Measurements from ENCODE around the gene PLS1.

PLS1 gene

GRCh38 chr3:142636050-142636449, 39.9 kb downstream of the PLS1 start:
- DNase-seq (ENCODE audit: low read depth in 1 of 2, low spot score in 1 of 2) = no peak

- DNase-seq (ENCODE audit: low read depth in 1 of 2, low spot score in 1 of 2) = no peak
Measured at GRCh38 chr3:142636664-142637063, 40.5 kb downstream of the PLS1 start.

GRCh38 chr3:142638291-142638690, 42.1 kb downstream of the PLS1 start:
- no peak for DNase-seq (ENCODE audit: low read depth in 1 of 2, low spot score in 1 of 2)

- DNase-seq (ENCODE audit: low read depth in 1 of 2, low spot score in 1 of 2) = no peak
Measured at GRCh38 chr3:142641504-142641903, 45.3 kb downstream of the PLS1 start.

GRCh38 chr3:142642956-142643355, 46.8 kb downstream of the PLS1 start:
- DNase-seq (ENCODE audit: low read depth in 1 of 2, low spot score in 1 of 2) = no peak

- DNase-seq (ENCODE audit: low read depth in 1 of 2, low spot score in 1 of 2) = no peak
Measured at GRCh38 chr3:142644502-142644901, 48.3 kb downstream of the PLS1 start.

- DNase-seq (ENCODE audit: low read depth in 1 of 2, low spot score in 1 of 2) = no peak
Measured at GRCh38 chr3:142645236-142645793, 49.1 kb downstream of the PLS1 start.

GRCh38 chr3:142646020-142646785, 50.0 kb downstream of the PLS1 start:
- no peak for DNase-seq (ENCODE audit: low read depth in 1 of 2, low spot score in 1 of 2)

GRCh38 chr3:142647856-142648255, 51.7 kb downstream of the PLS1 start:
- no peak for DNase-seq (ENCODE audit: low read depth in 1 of 2, low spot score in 1 of 2)

- DNase-seq (ENCODE audit: low read depth in 1 of 2, low spot score in 1 of 2) = no peak
Measured at GRCh38 chr3:142648950-142649349, 52.8 kb downstream of the PLS1 start.

GRCh38 chr3:142650001-142650693, 54.0 kb downstream of the PLS1 start:
- no peak for DNase-seq (ENCODE audit: low read depth in 1 of 2, low spot score in 1 of 2)

- no peak for DNase-seq (ENCODE audit: low read depth in 1 of 2, low spot score in 1 of 2)
Measured at GRCh38 chr3:142651711-142652110, 55.5 kb downstream of the PLS1 start.

- DNase-seq (ENCODE audit: low read depth in 1 of 2, low spot score in 1 of 2) = no peak
Measured at GRCh38 chr3:142652826-142653292, 56.7 kb downstream of the PLS1 start.

- DNase-seq (ENCODE audit: low read depth in 1 of 2, low spot score in 1 of 2) = no peak
Measured at GRCh38 chr3:142656575-142656974, 60.4 kb downstream of the PLS1 start.

- no peak for DNase-seq (ENCODE audit: low read depth in 1 of 2, low spot score in 1 of 2)
Measured at GRCh38 chr3:142657033-142657432, 60.8 kb downstream of the PLS1 start.

- DNase-seq (ENCODE audit: low read depth in 1 of 2, low spot score in 1 of 2) = no peak
Measured at GRCh38 chr3:142660383-142660782, 64.2 kb downstream of the PLS1 start.

GRCh38 chr3:142660893-142661292, 64.7 kb downstream of the PLS1 start:
- DNase-seq (ENCODE audit: low read depth in 1 of 2, low spot score in 1 of 2) = no peak

GRCh38 chr3:142663865-142664264, 67.7 kb downstream of the PLS1 start:
- DNase-seq (ENCODE audit: low read depth in 1 of 2, low spot score in 1 of 2) = no peak

- DNase-seq (ENCODE audit: low read depth in 1 of 2, low spot score in 1 of 2) = no peak
Measured at GRCh38 chr3:142664311-142664710, 68.1 kb downstream of the PLS1 start.

GRCh38 chr3:142664819-142665218, 68.6 kb downstream of the PLS1 start:
- DNase-seq (ENCODE audit: low read depth in 1 of 2, low spot score in 1 of 2) = no peak

- DNase-seq (ENCODE audit: low read depth in 1 of 2, low spot score in 1 of 2) = no peak
Measured at GRCh38 chr3:142670120-142670519, 73.9 kb downstream of the PLS1 start.

GRCh38 chr3:142676151-142676550, 80.0 kb downstream of the PLS1 start:
- DNase-seq (ENCODE audit: low read depth in 1 of 2, low spot score in 1 of 2) = no peak
